Astrocyte (in vitro differentiated cells and primary cell): ENCODE results near the gene GIGYF2. TPM values are rescaled to one million over a fixed set of nuclear protein-coding genes. Genes with fewer than 3 reads are reported as not detected.

Experiments used
- DNase-seq: peaks from one replicate; pipeline ENCODE4 v3.0.0-alpha.2; 2010; ENCODE audit warnings: low read depth
- FAIRE-seq: peaks from 2 replicates; lab custom pipeline; 2011; peaks lifted over from hg19 to GRCh38; lab: Jason Lieb, UNC
- H2AFZ ChIP-seq: 2 replicates; pipeline ENCODE4 v1.6.0; 2012; ENCODE audit warnings: low read depth, low read length, inconsistent platforms
- H3K27ac ChIP-seq: 2 replicates; pipeline ENCODE4 v1.5.1; 2011; ENCODE audit warnings: low read depth, low read length, inconsistent platforms
- H3K27me3 ChIP-seq: 2 replicates; pipeline ENCODE4 v1.6.0; 2011; ENCODE audit warnings: low read length, inconsistent platforms; ENCODE audit not compliant: insufficient read depth
- H3K36me3 ChIP-seq: 2 replicates; pipeline ENCODE4 v1.5.1; 2011; ENCODE audit warnings: low read length, inconsistent platforms; ENCODE audit not compliant: insufficient read depth
- H3K4me1 ChIP-seq: 2 replicates; pipeline ENCODE4 v1.5.1; 2011; ENCODE audit warnings: low read length, inconsistent platforms; ENCODE audit not compliant: insufficient read depth
- H3K4me2 ChIP-seq: 2 replicates; pipeline ENCODE4 v1.6.0; 2012; ENCODE audit warnings: low read length, inconsistent platforms
- H3K4me3 ChIP-seq: 2 replicates; pipeline ENCODE4 v1.5.1; 2011; ENCODE audit warnings: low read depth, mild to moderate bottlenecking, low read length, inconsistent platforms; ENCODE audit not compliant: insufficient read depth
- H3K79me2 ChIP-seq: 2 replicates; pipeline ENCODE4 v1.6.0; 2012; ENCODE audit warnings: mild to moderate bottlenecking, low read length, inconsistent platforms; ENCODE audit not compliant: insufficient read depth
- H3K9ac ChIP-seq: 2 replicates; pipeline ENCODE4 v1.6.0; 2012; ENCODE audit warnings: mild to moderate bottlenecking, low read length, inconsistent platforms
- H3K9me3 ChIP-seq: 2 replicates; pipeline ENCODE4 v1.5.1; 2012; ENCODE audit warnings: low read depth, mild to moderate bottlenecking, low read length, inconsistent platforms; ENCODE audit not compliant: insufficient read depth
- H4K20me1 ChIP-seq: 2 replicates; pipeline ENCODE4 v1.6.0; 2012; ENCODE audit warnings: low read length, inconsistent platforms; ENCODE audit not compliant: insufficient read depth
- H3K27ac Mint-ChIP-seq: one replicate; pipeline ENCODE4 v1.8.0; 2021; ENCODE audit warnings: mild to moderate bottlenecking, mixed read lengths; ENCODE audit not compliant: unreplicated experiment
- H3K27me3 Mint-ChIP-seq: one replicate; pipeline ENCODE4 v1.8.0; 2021; ENCODE audit warnings: low read depth, mixed read lengths; ENCODE audit not compliant: unreplicated experiment
- H3K36me3 Mint-ChIP-seq: one replicate; pipeline ENCODE4 v1.8.0; 2021; ENCODE audit warnings: low read depth, mixed read lengths; ENCODE audit not compliant: unreplicated experiment
- H3K4me1 Mint-ChIP-seq: one replicate; pipeline ENCODE4 v1.8.0; 2021; ENCODE audit warnings: low read depth, mixed read lengths; ENCODE audit not compliant: unreplicated experiment
- H3K4me3 Mint-ChIP-seq: one replicate; pipeline ENCODE4 v1.8.0; 2021; ENCODE audit warnings: mild to moderate bottlenecking, moderate library complexity, mixed read lengths; ENCODE audit not compliant: unreplicated experiment
- H3K9me3 Mint-ChIP-seq: one replicate; pipeline ENCODE4 v1.8.0; 2021; ENCODE audit warnings: mild to moderate bottlenecking, mixed read lengths; ENCODE audit not compliant: unreplicated experiment
- CTCF ChIP-seq: IDR thresholded peaks from 2 replicates; pipeline ENCODE4 v1.5.1; 2011; ENCODE audit warnings: low read depth, mild to moderate bottlenecking, inconsistent platforms, low read length, moderate library complexity; ENCODE audit not compliant: insufficient read depth
- EZH2 ChIP-seq: IDR thresholded peaks from 2 replicates; pipeline ENCODE4 v1.6.1; 2012; ENCODE audit warnings: mild to moderate bottlenecking, low read length, inconsistent platforms; ENCODE audit not compliant: insufficient read depth
- total RNA-seq: library from RNA; stranded (reverse); gene quantifications from 2 replicates; pipeline ENCODE4 v1.2.1, GENCODE V29; 2021

GIGYF2 gene
- total RNA-seq, 1 donor from 2014 or later = 47.1 TPM

GRCh38 chr2:232871418-232871834 is 174.3 kb downstream of the GIGYF2 start:
- Histone ChIP-seq H3K27ac (no peak overlapping the region), H3K9me3 (no peaks in the 10 kb centered on the region), H3K4me1 (no peaks in the 10 kb centered on the region), H2AFZ (no peak overlapping the region), H3K4me2 (no peak overlapping the region), H3K36me3 (no peaks in the 10 kb centered on the region), H3K27me3 (no peaks in the 10 kb centered on the region), H3K4me3 (no peak overlapping the region), H3K79me2 (no peaks in the 10 kb centered on the region), H3K9ac (no peak overlapping the region), H4K20me1 (no peaks in the 10 kb centered on the region)
- DNase-seq = no peak
- Mint-ChIP-seq H3K4me1 (peaks cover 9% of the 10 kb centered on the region), H3K27me3 (peaks cover 10% of the 10 kb centered on the region), H3K4me3 (no peak overlapping the region), H3K27ac (no peak overlapping the region), H3K9me3 (no peaks in the 10 kb centered on the region), H3K36me3 (peaks cover 8% of the 10 kb centered on the region)
- no peak for FAIRE-seq
- TF ChIP-seq EZH2 (no peak), CTCF (no peak)

- no peaks in the 10 kb centered on the region for H3K4me1 ChIP-seq
- H3K4me3 ChIP-seq = no peak overlapping the region
- H3K79me2 ChIP-seq = no peaks in the 10 kb centered on the region
- DNase-seq (no peak), FAIRE-seq (no peak)
- H3K9me3 Mint-ChIP-seq = no peaks in the 10 kb centered on the region
- no peaks in the 10 kb centered on the region for H3K36me3 ChIP-seq
- H2AFZ ChIP-seq = no peak overlapping the region
- H3K36me3 Mint-ChIP-seq = peaks cover 8% of the 10 kb centered on the region
- no peak overlapping the region for H3K27ac ChIP-seq
- H3K4me3 Mint-ChIP-seq = no peak overlapping the region
- TF ChIP-seq EZH2 (no peak), CTCF (no peak)
- H3K4me1 Mint-ChIP-seq = peaks cover 9% of the 10 kb centered on the region
- no peaks in the 10 kb centered on the region for H4K20me1 ChIP-seq
- H3K4me2 ChIP-seq = no peak overlapping the region
- H3K27me3 Mint-ChIP-seq = peaks cover 10% of the 10 kb centered on the region
- H3K9me3 ChIP-seq = no peaks in the 10 kb centered on the region
- no peaks in the 10 kb centered on the region for H3K27me3 ChIP-seq
- H3K27ac Mint-ChIP-seq = no peak overlapping the region
- no peak overlapping the region for H3K9ac ChIP-seq
Observed at GRCh38 chr2:232871835-232872736, 175.0 kb downstream of the GIGYF2 start.

GRCh38 chr2:232872826-232873225 is 175.7 kb downstream of the GIGYF2 start:
- FAIRE-seq = no peak
- Histone ChIP-seq H3K9ac (no peak overlapping the region), H3K4me2 (no peak overlapping the region), H3K79me2 (no peaks in the 10 kb centered on the region), H3K36me3 (no peaks in the 10 kb centered on the region), H3K9me3 (no peaks in the 10 kb centered on the region), H2AFZ (no peak overlapping the region), H3K27ac (no peak overlapping the region), H3K4me1 (no peaks in the 10 kb centered on the region), H3K27me3 (no peaks in the 10 kb centered on the region), H4K20me1 (no peaks in the 10 kb centered on the region), H3K4me3 (no peak overlapping the region)
- peaks cover 9% of the 10 kb centered on the region for H3K4me1 Mint-ChIP-seq
- no peaks in the 10 kb centered on the region for H3K9me3 Mint-ChIP-seq
- H3K4me3 Mint-ChIP-seq = no peak overlapping the region
- peaks cover 8% of the 10 kb centered on the region for H3K36me3 Mint-ChIP-seq
- no peak overlapping the region for H3K27ac Mint-ChIP-seq
- peaks cover 13% of the 10 kb centered on the region for H3K27me3 Mint-ChIP-seq
- DNase-seq = no peak
- TF ChIP-seq EZH2 (no peak), CTCF (no peak)
